Activated T-helper 2 cell treated with anti-CD3 and anti-CD28 coated beads, Interferon-gamma antibody, Interleukin-2, Interleukin-4, amounts not matched to agents 10 μg/mL and 5 μg/mL and 100 μg/mL, durations not matched to agents 14 hours and 24 hours and 36 hours (primary cell): Measurements from ENCODE around the gene GFER. TPM values are rescaled to one million over a fixed set of nuclear protein-coding genes. Genes with fewer than 3 reads are reported as not detected.
A peak's percentile ranks its signal among the peaks of the same experiment; 100 is the strongest.

Experiments
- DNase-seq: peaks from one replicate; pipeline ENCODE4 v3.0.0; 2021; ENCODE audit warnings: low spot score
- H3K27ac Mint-ChIP-seq: one replicate; pipeline ENCODE4 v1.8.0; 2021; ENCODE audit warnings: mixed read lengths
- H3K27me3 Mint-ChIP-seq: one replicate; pipeline ENCODE4 v1.8.0; 2021; ENCODE audit warnings: low read depth, mixed read lengths
- H3K36me3 Mint-ChIP-seq: one replicate; pipeline ENCODE4 v1.8.0; 2021; ENCODE audit warnings: low read depth, mixed read lengths
- H3K4me1 Mint-ChIP-seq: one replicate; pipeline ENCODE4 v1.8.0; 2021; ENCODE audit warnings: low read depth, mixed read lengths
- H3K4me3 Mint-ChIP-seq: one replicate; pipeline ENCODE4 v1.8.0; 2021; ENCODE audit warnings: low read depth, mild to moderate bottlenecking, moderate library complexity, mixed read lengths
- H3K9me3 Mint-ChIP-seq: one replicate; pipeline ENCODE4 v1.8.0; 2021; ENCODE audit warnings: mixed read lengths
- intact Hi-C: fragments of 100-400 bp; cut with micrococcal nuclease; formaldehyde crosslinking; loops from one replicate; pipeline ENCODE4 v1.15.1; 2023
- total RNA-seq: library from RNA; stranded (reverse); gene quantifications from 2 replicates; pipeline ENCODE4 v1.2.3, GENCODE V29; 2022

The GFER gene
- total RNA-seq, 1 donor from 2014 or later: 40.0 TPM

- Mint-ChIP-seq H3K9me3 (no peaks in the 10 kb centered on the region), H3K4me3 (no peak overlapping the region), H3K27me3 (peaks cover 10% of the 10 kb centered on the region), H3K27ac (no peak overlapping the region), H3K36me3 (peaks cover 19% of the 10 kb centered on the region), H3K4me1 (peaks cover 11% of the 10 kb centered on the region)
- intact Hi-C loops: loop anchor here (1.0 kb wide), 1 partner anchor 16 kb away; the partner anchor contains the start of gene ZNF598
- no peak for DNase-seq
Measured at GRCh38 chr16:1992704-1993317, 8.8 kb downstream of the GFER start.

DNA sequence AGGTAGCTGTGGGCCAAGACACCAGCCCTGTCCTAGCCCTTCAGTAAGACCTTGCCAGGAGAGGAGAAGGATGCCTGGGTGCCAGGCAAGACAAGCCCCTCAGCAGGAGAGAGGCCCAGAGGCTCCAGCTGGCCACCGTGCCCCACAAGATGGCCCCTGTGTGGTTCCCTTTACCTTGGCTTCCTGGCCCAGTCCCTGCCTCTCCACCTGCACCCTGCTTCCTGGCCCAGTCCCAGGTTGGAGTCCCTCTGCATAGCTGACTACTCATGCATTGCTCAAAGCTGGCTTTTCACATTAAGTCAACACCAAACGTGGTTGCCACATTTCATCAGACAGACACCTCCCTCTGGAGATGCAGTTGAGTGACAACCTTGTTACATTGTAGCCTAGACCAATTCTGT, 9.7 kb downstream of the GFER start:
- peaks cover 21% of the 10 kb centered on the region for H3K36me3 Mint-ChIP-seq
- peaks cover 11% of the 10 kb centered on the region for H3K4me1 Mint-ChIP-seq
- H3K27ac Mint-ChIP-seq: peak overlapping the region; percentile 64
- H3K4me3 Mint-ChIP-seq: no peak overlapping the region
- intact Hi-C loops: no loop called here
- H3K27me3 Mint-ChIP-seq: peaks cover 7% of the 10 kb centered on the region
- no peaks in the 10 kb centered on the region for H3K9me3 Mint-ChIP-seq
- no peak for DNase-seq

DNA sequence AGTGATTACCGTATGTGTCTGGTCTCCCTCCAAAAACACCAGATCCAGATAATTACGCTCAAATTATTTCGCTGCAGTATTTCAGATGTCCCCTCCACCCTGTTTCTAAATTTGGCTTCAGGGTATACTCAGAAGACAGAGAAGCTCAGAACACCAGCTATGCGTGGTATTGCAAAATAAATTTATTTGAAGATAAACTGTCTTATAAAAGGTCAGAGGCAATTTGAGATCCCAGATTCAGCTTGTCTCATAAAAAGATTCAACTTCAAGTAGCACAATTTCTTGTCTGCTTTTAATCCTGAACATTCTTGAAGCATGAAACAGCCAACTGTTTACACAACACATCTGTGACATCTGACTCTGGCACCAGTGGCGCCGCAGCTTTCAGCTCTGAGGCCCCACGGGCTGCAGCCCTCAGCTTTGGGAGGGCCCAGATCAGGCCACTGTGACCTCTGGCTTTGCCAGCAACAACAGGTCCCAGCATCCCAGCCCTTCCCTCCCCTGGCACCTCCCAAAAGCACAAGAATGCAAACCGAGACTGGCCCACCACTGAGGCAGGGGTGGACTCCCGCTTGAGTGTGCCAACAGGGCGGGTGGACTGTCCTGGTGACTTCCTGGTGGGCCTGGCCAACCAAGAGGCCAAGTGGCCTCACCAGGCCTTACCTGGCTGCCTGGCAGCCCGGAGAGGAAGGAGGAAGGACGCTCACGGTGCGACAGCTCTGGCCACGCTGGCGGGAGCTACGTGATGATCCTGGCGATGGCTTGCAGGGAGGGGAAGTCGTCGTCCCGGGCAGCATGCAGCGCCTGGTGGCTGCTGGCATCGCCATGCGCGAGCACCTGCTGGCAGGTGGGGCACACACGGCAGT, 13.7 kb downstream of the GFER start:
- no peaks in the 10 kb centered on the region for H3K27me3 Mint-ChIP-seq
- peak overlapping the region; percentile 21 for H3K27ac Mint-ChIP-seq
- intact Hi-C loops: no loop called here
- H3K9me3 Mint-ChIP-seq: no peaks in the 10 kb centered on the region
- H3K4me1 Mint-ChIP-seq: peaks cover 3% of the 10 kb centered on the region
- H3K36me3 Mint-ChIP-seq: peaks cover 32% of the 10 kb centered on the region
- no peak overlapping the region for H3K4me3 Mint-ChIP-seq
- DNase-seq: no peak

- H3K4me3 Mint-ChIP-seq: no peak overlapping the region
- no peaks in the 10 kb centered on the region for H3K27me3 Mint-ChIP-seq
- H3K27ac Mint-ChIP-seq: no peak overlapping the region
- peaks cover 3% of the 10 kb centered on the region for H3K4me1 Mint-ChIP-seq
- no peak for DNase-seq
- intact Hi-C loops: no loop called here
- H3K36me3 Mint-ChIP-seq: peaks cover 32% of the 10 kb centered on the region
- no peaks in the 10 kb centered on the region for H3K9me3 Mint-ChIP-seq
Measured at GRCh38 chr16:1998360-1998835, 14.4 kb downstream of the GFER start.

DNA sequence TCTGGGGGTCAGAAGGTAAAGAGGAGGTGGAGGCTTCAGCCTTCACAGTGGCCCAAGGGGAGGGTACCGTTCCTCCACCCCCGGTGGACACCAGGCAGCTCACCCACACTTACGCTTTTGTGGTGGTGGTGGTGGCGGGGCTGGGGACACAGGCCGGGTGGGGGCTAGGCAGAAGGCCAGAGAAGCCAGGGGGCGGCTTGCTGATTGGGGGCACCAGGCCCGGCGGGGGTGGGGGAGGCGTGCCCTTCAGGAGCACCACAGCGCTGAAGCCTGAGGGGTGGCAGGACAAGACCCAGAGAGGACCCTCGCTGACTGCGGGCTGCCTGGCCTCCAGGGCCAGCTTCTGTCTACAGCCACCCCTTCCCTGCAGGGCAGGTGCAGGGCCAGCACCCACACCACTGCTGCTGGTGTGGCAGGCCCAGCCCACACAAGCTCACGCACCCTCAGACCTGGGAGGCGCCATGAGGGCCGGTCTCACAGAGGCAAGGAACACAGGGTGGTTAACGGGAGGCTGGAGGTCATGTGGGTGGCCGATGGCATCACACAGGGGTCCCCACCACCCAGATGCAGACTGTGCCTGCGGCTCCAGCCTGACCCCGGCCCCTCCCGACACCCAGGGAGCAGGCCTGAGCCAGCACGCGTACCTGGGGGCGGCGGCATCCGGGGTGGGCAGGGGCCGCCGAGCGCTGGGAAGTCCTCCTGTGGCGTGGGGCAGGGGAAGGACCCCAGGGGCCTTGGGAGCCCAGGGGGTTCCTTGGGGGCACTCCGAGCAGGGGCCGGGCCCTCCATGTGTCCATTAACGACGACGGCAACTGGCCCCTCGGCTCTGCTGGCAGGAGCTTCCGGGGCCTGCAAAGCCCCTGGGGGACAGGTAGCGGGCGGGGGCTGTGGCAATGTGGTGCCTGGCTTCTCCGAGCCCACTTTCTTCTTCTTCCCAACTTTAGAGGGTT, 15.1 kb downstream of the GFER start:
- intact Hi-C loops: no loop called here
- no peak overlapping the region for H3K27ac Mint-ChIP-seq
- H3K9me3 Mint-ChIP-seq: no peaks in the 10 kb centered on the region
- peaks cover 3% of the 10 kb centered on the region for H3K4me1 Mint-ChIP-seq
- no peak for DNase-seq
- no peaks in the 10 kb centered on the region for H3K27me3 Mint-ChIP-seq
- no peak overlapping the region for H3K4me3 Mint-ChIP-seq
- H3K36me3 Mint-ChIP-seq: peaks cover 32% of the 10 kb centered on the region

GRCh38 chr16:1999866-2000514, 16.0 kb downstream of the GFER start:
- peaks cover 32% of the 10 kb centered on the region for H3K36me3 Mint-ChIP-seq
- intact Hi-C loops: no loop called here
- H3K27me3 Mint-ChIP-seq: no peaks in the 10 kb centered on the region

GRCh38 chr16:2001035-2001434, 17.0 kb downstream of the GFER start:
- peaks cover 32% of the 10 kb centered on the region for H3K36me3 Mint-ChIP-seq

More at GRCh38 chr16:1999866-2000514, 16.0 kb downstream of the GFER start:
- Mint-ChIP-seq H3K4me3 (no peak overlapping the region), H3K4me1 (peaks cover 3% of the 10 kb centered on the region), H3K9me3 (no peaks in the 10 kb centered on the region), H3K27ac (no peak overlapping the region)
- no peak for DNase-seq

GRCh38 chr16:2001456-2002355, 17.7 kb downstream of the GFER start:
- no peak overlapping the region for H3K27ac Mint-ChIP-seq
- peaks cover 4% of the 10 kb centered on the region for H3K4me1 Mint-ChIP-seq
- DNase-seq: no peak
- no peaks in the 10 kb centered on the region for H3K27me3 Mint-ChIP-seq
- no peaks in the 10 kb centered on the region for H3K9me3 Mint-ChIP-seq
- peaks cover 36% of the 10 kb centered on the region for H3K36me3 Mint-ChIP-seq
- intact Hi-C loops: no loop called here
- H3K4me3 Mint-ChIP-seq: no peak overlapping the region

More at GRCh38 chr16:2001035-2001434, 17.0 kb downstream of the GFER start:
- no peak overlapping the region for H3K4me3 Mint-ChIP-seq
- H3K27me3 Mint-ChIP-seq: no peaks in the 10 kb centered on the region
- intact Hi-C loops: no loop called here
- no peak for DNase-seq
- no peak overlapping the region for H3K27ac Mint-ChIP-seq
- H3K9me3 Mint-ChIP-seq: no peaks in the 10 kb centered on the region
- H3K4me1 Mint-ChIP-seq: peaks cover 3% of the 10 kb centered on the region

- Mint-ChIP-seq H3K9me3 (no peaks in the 10 kb centered on the region), H3K4me1 (peaks cover 9% of the 10 kb centered on the region), H3K36me3 (peaks cover 39% of the 10 kb centered on the region), H3K27me3 (no peaks in the 10 kb centered on the region), H3K27ac (no peak overlapping the region), H3K4me3 (no peak overlapping the region)
- intact Hi-C loops: no loop called here
- DNase-seq: no peak
Measured at GRCh38 chr16:2002406-2003230, 18.6 kb downstream of the GFER start.

DNA sequence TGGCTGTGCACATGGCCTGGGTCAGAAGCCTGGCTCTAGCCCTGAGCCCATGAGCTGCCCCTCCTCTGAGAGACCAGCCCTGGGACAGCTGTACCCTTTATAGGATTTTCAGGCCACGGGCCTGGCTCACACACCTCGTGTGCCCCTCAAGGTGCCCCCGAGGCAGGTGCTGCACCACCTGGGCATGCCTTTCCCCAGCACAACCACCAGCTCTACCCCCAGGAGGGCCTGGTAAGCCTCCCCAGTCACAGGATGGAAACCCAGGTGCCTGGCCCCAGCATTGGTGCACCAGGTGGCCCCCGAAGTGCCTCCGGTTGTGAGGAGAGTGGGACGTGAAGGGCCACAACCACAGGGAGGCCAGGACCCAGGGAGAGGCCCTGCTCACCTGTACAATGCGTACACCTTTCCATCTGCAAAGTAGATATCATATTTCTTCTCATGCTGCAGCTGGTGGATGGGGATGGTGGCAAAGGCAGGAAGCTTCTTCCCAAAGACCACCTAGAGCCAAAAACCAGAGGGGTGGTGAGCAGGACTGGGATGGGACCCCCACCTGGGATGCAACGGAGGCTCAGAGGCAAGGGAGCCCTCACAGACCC, 19.3 kb downstream of the GFER start:
- H3K27ac Mint-ChIP-seq: no peak overlapping the region
- no peak for DNase-seq
- H3K36me3 Mint-ChIP-seq: peaks cover 39% of the 10 kb centered on the region
- intact Hi-C loops: no loop called here
- H3K4me1 Mint-ChIP-seq: peaks cover 13% of the 10 kb centered on the region
- no peaks in the 10 kb centered on the region for H3K9me3 Mint-ChIP-seq
- no peaks in the 10 kb centered on the region for H3K27me3 Mint-ChIP-seq
- H3K4me3 Mint-ChIP-seq: no peak overlapping the region
